ENCODE data around the gene RPL35.

RPL35 gene

GRCh38 chr9:124890179-124890578 lies 28.4 kb upstream of the RPL35 start:
- Histone ChIP-seq H3K4me3 (no peak overlapping the region), H3K9ac (ENCODE audit: insufficient read length) (no peak overlapping the region), H3K36me3 (ENCODE audit: insufficient read depth, low read length) (peaks cover 21% of the 10 kb centered on the region; the same call in 1 of the 2 replicates), H3K9me3 (ENCODE audit: low read depth, low read length) (no peaks in the 10 kb centered on the region), H3K27ac (no peak overlapping the region)
- no peak for DNase-seq (ENCODE audit: low read depth, low spot score)
- TF ChIP-seq POLR2AphosphoS5 (IDR thresholded peaks at IDR 0.05; ENCODE audit: borderline replicate concordance, low read depth, low read length): no peak
- no peak for TF ChIP-seq FOXP2 (optimal IDR thresholded peaks at IDR 0.05; ENCODE audit: control extremely low read depth, extremely low read length, insufficient read depth)
- TF ChIP-seq EZH2 (IDR thresholded peaks at IDR 0.05): no peak

GRCh38 chr9:124889006-124889405 lies 27.2 kb upstream of the RPL35 start:
- TF ChIP-seq POLR2AphosphoS5 (IDR thresholded peaks at IDR 0.05; ENCODE audit: borderline replicate concordance, low read depth, low read length) (no peak), EZH2 (IDR thresholded peaks at IDR 0.05) (no peak), FOXP2 (optimal IDR thresholded peaks at IDR 0.05; ENCODE audit: control extremely low read depth, extremely low read length, insufficient read depth) (no peak)
- no peak overlapping the region for H3K9ac ChIP-seq (ENCODE audit: insufficient read length)
- DNase-seq (ENCODE audit: low read depth, low spot score): no peak
- no peak overlapping the region for H3K27ac ChIP-seq
- H3K4me3 ChIP-seq: no peak overlapping the region
- no peaks in the 10 kb centered on the region for H3K9me3 ChIP-seq (ENCODE audit: low read depth, low read length)
- peaks cover 18% of the 10 kb centered on the region; the same call in 1 of the 2 replicates for H3K36me3 ChIP-seq (ENCODE audit: insufficient read depth, low read length)

GRCh38 chr9:124887832-124888231 lies 26.1 kb upstream of the RPL35 start:
- TF ChIP-seq EZH2 (IDR thresholded peaks at IDR 0.05): no peak
- TF ChIP-seq POLR2AphosphoS5 (IDR thresholded peaks at IDR 0.05; ENCODE audit: borderline replicate concordance, low read depth, low read length): no peak
- TF ChIP-seq FOXP2 (optimal IDR thresholded peaks at IDR 0.05; ENCODE audit: control extremely low read depth, extremely low read length, insufficient read depth): no peak
- no peak for DNase-seq (ENCODE audit: low read depth, low spot score)
- Histone ChIP-seq H3K9me3 (ENCODE audit: low read depth, low read length) (no peaks in the 10 kb centered on the region), H3K36me3 (ENCODE audit: insufficient read depth, low read length) (peaks cover 8% of the 10 kb centered on the region; the same call in 1 of the 2 replicates), H3K27ac (no peak overlapping the region), H3K9ac (ENCODE audit: insufficient read length) (no peak overlapping the region), H3K4me3 (no peak overlapping the region)

- Histone ChIP-seq H3K27ac (no peak overlapping the region), H3K36me3 (ENCODE audit: insufficient read depth, low read length) (peaks cover 8% of the 10 kb centered on the region; the same call in 1 of the 2 replicates), H3K9ac (ENCODE audit: insufficient read length) (no peak overlapping the region), H3K4me3 (no peak overlapping the region), H3K9me3 (ENCODE audit: low read depth, low read length) (no peaks in the 10 kb centered on the region)
- TF ChIP-seq POLR2AphosphoS5 (IDR thresholded peaks at IDR 0.05; ENCODE audit: borderline replicate concordance, low read depth, low read length) (no peak), EZH2 (IDR thresholded peaks at IDR 0.05) (no peak), FOXP2 (optimal IDR thresholded peaks at IDR 0.05; ENCODE audit: control extremely low read depth, extremely low read length, insufficient read depth) (no peak)
- DNase-seq (ENCODE audit: low read depth, low spot score): no peak
Observed at GRCh38 chr9:124886866-124887492, 25.2 kb upstream of the RPL35 start.

GRCh38 chr9:124886461-124886860 lies 24.7 kb upstream of the RPL35 start:
- Histone ChIP-seq H3K9ac (ENCODE audit: insufficient read length) (no peak overlapping the region), H3K9me3 (ENCODE audit: low read depth, low read length) (no peaks in the 10 kb centered on the region), H3K36me3 (ENCODE audit: insufficient read depth, low read length) (peaks cover 8% of the 10 kb centered on the region; the same call in 1 of the 2 replicates), H3K27ac (no peak overlapping the region), H3K4me3 (no peak overlapping the region)
- DNase-seq (ENCODE audit: low read depth, low spot score): no peak
- TF ChIP-seq EZH2 (IDR thresholded peaks at IDR 0.05) (no peak), POLR2AphosphoS5 (IDR thresholded peaks at IDR 0.05; ENCODE audit: borderline replicate concordance, low read depth, low read length) (no peak), FOXP2 (optimal IDR thresholded peaks at IDR 0.05; ENCODE audit: control extremely low read depth, extremely low read length, insufficient read depth) (no peak)

GRCh38 chr9:124885551-124885950 lies 23.8 kb upstream of the RPL35 start:
- no peak for DNase-seq (ENCODE audit: low read depth, low spot score)
- TF ChIP-seq POLR2AphosphoS5 (IDR thresholded peaks at IDR 0.05; ENCODE audit: borderline replicate concordance, low read depth, low read length) (no peak), EZH2 (IDR thresholded peaks at IDR 0.05) (no peak), FOXP2 (optimal IDR thresholded peaks at IDR 0.05; ENCODE audit: control extremely low read depth, extremely low read length, insufficient read depth) (no peak)
- no peak overlapping the region for H3K9ac ChIP-seq (ENCODE audit: insufficient read length)
- H3K27ac ChIP-seq: no peak overlapping the region
- no peak overlapping the region for H3K4me3 ChIP-seq
- H3K36me3 ChIP-seq (ENCODE audit: insufficient read depth, low read length): peaks cover 8% of the 10 kb centered on the region; the same call in 1 of the 2 replicates
- H3K9me3 ChIP-seq (ENCODE audit: low read depth, low read length): no peaks in the 10 kb centered on the region

GRCh38 chr9:124884376-124884775 lies 22.6 kb upstream of the RPL35 start:
- Histone ChIP-seq H3K27ac (no peak overlapping the region), H3K4me3 (no peak overlapping the region), H3K9me3 (ENCODE audit: low read depth, low read length) (no peaks in the 10 kb centered on the region), H3K36me3 (ENCODE audit: insufficient read depth, low read length) (peaks cover 4% of the 10 kb centered on the region; the same call in 1 of the 2 replicates), H3K9ac (ENCODE audit: insufficient read length) (no peak overlapping the region)
- DNase-seq (ENCODE audit: low read depth, low spot score): no peak
- TF ChIP-seq FOXP2 (optimal IDR thresholded peaks at IDR 0.05; ENCODE audit: control extremely low read depth, extremely low read length, insufficient read depth): no peak

GRCh38 chr9:124882231-124882630 lies 20.5 kb upstream of the RPL35 start:
- no peak overlapping the region for H3K27ac ChIP-seq
- no peak overlapping the region for H3K4me3 ChIP-seq
- no peak overlapping the region for H3K9ac ChIP-seq (ENCODE audit: insufficient read length)
- TF ChIP-seq EZH2 (IDR thresholded peaks at IDR 0.05) (no peak), POLR2AphosphoS5 (IDR thresholded peaks at IDR 0.05; ENCODE audit: borderline replicate concordance, low read depth, low read length) (no peak), FOXP2 (optimal IDR thresholded peaks at IDR 0.05; ENCODE audit: control extremely low read depth, extremely low read length, insufficient read depth) (no peak)
- H3K9me3 ChIP-seq (ENCODE audit: low read depth, low read length): no peaks in the 10 kb centered on the region
- H3K36me3 ChIP-seq (ENCODE audit: insufficient read depth, low read length): peaks cover 20% of the 10 kb centered on the region; the same call in 1 of the 2 replicates
- no peak for DNase-seq (ENCODE audit: low read depth, low spot score)
